ENCODE results near the gene ADCY5.

Gene ADCY5

GRCh38 chr3:123485551-123485950, 36.7 kb upstream of the ADCY5 start:
- TF ChIP-seq, protein P1, sequence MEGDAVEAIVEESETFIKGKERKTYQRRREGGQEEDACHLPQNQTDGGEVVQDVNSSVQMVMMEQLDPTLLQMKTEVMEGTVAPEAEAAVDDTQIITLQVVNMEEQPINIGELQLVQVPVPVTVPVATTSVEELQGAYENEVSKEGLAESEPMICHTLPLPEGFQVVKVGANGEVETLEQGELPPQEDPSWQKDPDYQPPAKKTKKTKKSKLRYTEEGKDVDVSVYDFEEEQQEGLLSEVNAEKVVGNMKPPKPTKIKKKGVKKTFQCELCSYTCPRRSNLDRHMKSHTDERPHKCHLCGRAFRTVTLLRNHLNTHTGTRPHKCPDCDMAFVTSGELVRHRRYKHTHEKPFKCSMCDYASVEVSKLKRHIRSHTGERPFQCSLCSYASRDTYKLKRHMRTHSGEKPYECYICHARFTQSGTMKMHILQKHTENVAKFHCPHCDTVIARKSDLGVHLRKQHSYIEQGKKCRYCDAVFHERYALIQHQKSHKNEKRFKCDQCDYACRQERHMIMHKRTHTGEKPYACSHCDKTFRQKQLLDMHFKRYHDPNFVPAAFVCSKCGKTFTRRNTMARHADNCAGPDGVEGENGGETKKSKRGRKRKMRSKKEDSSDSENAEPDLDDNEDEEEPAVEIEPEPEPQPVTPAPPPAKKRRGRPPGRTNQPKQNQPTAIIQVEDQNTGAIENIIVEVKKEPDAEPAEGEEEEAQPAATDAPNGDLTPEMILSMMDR (conservative IDR thresholded peaks at IDR 0.05; ENCODE audit: low read depth, low read length): no peak
- DNase-seq (ENCODE audit: low read depth): no peak

DNA sequence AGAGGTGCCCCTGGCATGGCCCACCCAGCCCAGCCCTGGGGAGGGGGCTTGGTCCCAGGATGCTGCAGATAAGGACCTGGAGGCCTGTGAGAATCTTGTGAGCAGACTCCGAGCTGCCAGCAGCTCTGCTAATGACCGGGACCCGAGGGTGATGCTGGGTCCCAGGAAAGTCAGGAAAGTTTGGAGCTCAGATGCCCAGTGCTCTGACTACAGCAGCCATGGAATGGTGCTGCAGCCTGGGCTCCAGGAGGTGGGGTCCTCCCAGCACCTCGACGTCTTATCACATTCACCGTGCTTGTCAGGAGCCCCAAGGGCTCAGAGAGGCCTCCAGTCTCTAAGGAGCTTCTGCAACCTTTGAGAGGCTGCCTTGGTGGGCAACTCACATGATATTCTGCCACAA, 34.3 kb upstream of the ADCY5 start:
- no peak for DNase-seq (ENCODE audit: low read depth)
- H3K4me3 ChIP-seq (ENCODE audit: low read depth, low read length): no peak overlapping the region
- TF ChIP-seq, protein P1 (conservative IDR thresholded peaks at IDR 0.05; ENCODE audit: low read depth, low read length): no peak

More at GRCh38 chr3:123485551-123485950, 36.7 kb upstream of the ADCY5 start:
- H3K4me3 ChIP-seq (ENCODE audit: low read depth, low read length): no peak overlapping the region

DNA sequence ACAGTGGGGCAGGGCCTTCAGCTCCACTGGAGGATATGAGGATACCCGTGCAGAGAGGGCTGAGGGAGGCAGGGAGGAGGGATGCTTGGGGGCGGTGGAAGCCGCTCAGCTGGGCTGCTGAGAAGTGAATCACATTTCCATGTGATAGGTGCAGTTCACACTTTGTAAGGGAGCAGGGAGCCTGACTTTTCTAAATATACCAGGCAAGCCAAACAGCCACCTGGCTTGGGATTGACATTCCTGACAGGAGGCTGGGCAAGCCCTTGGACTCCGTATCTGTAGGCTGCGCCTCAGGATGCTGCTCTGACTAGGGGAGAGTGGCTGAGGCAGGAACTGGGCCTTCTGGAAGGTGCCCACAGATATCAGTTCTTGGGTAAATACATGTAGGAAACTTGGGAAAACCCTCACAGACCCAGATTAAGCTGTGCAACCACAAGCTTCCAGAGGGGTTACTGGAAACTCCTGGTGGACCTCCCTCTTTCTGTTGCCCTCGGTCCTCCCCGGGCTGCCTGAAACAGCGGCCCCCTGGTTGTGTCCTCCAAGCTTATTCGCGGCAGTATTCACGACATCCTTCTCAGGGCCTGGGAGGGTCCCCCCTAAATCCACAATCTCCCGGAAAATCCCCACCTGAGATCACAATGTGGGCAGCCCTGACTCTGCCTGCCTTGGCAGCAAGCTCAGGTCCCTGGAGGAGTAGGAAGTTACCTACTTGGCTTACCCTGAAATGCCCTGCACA, 33.0 kb upstream of the ADCY5 start:
- no peak for DNase-seq (ENCODE audit: low read depth)
- TF ChIP-seq, protein P1 (conservative IDR thresholded peaks at IDR 0.05; ENCODE audit: low read depth, low read length): no peak
- no peak overlapping the region for H3K4me3 ChIP-seq (ENCODE audit: low read depth, low read length)

- no peak for DNase-seq (ENCODE audit: low read depth)
- H3K4me3 ChIP-seq (ENCODE audit: low read depth, low read length): no peak overlapping the region
- TF ChIP-seq, protein P1 (conservative IDR thresholded peaks at IDR 0.05; ENCODE audit: low read depth, low read length): no peak
These were observed 32.2 kb upstream of the ADCY5 start for GRCh38 chr3:123481071-123481470.

DNA sequence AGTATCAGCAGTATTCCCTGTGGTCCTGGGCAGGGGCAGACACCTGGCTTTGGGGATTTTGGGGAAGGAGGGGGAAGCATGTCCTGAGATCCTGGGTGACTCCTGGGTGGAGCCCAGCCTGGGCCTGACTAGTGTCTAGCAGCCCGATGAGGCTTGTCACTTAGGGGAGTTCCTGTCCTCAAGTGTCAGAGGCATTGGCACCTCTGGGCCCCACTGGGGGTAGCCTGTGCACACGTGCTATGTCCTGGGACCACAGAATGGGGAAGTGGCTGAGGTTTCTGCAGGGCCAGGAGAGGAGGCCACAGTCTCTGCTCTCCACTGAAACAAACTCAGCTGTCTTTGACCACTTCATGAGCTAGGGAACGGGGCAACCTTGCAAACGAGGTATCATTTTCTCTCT, 31.5 kb upstream of the ADCY5 start:
- DNase-seq (ENCODE audit: low read depth): no peak
- TF ChIP-seq, protein P1 (conservative IDR thresholded peaks at IDR 0.05; ENCODE audit: low read depth, low read length): no peak
- H3K4me3 ChIP-seq (ENCODE audit: low read depth, low read length): no peak overlapping the region

DNA sequence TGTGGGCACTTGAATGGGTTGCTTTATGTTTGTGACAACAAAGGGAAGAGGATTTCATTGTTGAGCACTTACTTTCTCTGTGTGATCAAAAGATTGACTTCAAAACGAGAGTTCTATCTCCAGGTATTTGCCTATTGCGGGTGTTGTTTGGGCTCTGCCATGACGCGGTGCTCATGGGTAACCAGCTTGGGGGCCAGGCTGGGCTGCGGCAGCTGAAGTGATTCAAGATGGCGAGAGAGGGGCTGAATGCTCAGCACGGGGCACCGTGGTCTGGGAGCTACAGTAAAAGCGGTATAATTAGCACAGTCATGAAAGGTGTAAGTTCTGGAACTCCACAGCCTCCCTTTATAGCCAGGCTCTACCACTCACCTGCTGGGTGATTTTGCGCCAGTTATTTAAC, 31.0 kb upstream of the ADCY5 start:
- TF ChIP-seq, protein P1 (conservative IDR thresholded peaks at IDR 0.05; ENCODE audit: low read depth, low read length): no peak
- DNase-seq (ENCODE audit: low read depth): no peak
- no peak overlapping the region for H3K4me3 ChIP-seq (ENCODE audit: low read depth, low read length)

- TF ChIP-seq, protein P1 (conservative IDR thresholded peaks at IDR 0.05; ENCODE audit: low read depth, low read length): no peak
- no peak for DNase-seq (ENCODE audit: low read depth)
These were observed 29.4 kb upstream of the ADCY5 start for GRCh38 chr3:123478314-123478713.

More at GRCh38 chr3:123478314-123478713, 29.4 kb upstream of the ADCY5 start:
- H3K4me3 ChIP-seq (ENCODE audit: low read depth, low read length): no peak overlapping the region
